Ovary (tissue), 9 donors: ENCODE results near the gene PLCB4. TPM values are rescaled to one million over a fixed set of nuclear protein-coding genes. Genes with fewer than 3 reads are reported as not detected.

Experiments used
- DNase-seq, 5 donors: peaks; one replicate each; pipeline ENCODE4 v3.0.0-alpha.2; 2019 to 2020
- H3K27ac ChIP-seq, 2 donors: fragments of 200-600 bp; one replicate each; pipeline versions ENCODE4 v1.5.1 to v1.8.0; 2019 to 2022
- H3K27me3 ChIP-seq: fragments of 200-600 bp; one replicate; pipeline ENCODE4 v1.8.0; 2022
- H3K36me3 ChIP-seq: fragments of 200-600 bp; sonication (generic); one replicate; pipeline ENCODE4 v1.5.1; 2019
- H3K4me1 ChIP-seq: one replicate; pipeline ENCODE4 v1.8.1; 2013; ENCODE audit warnings: mild to moderate bottlenecking, moderate library complexity; ENCODE audit not compliant: insufficient read depth
- H3K4me3 ChIP-seq: fragments of 200-600 bp; sonication (generic); one replicate; pipeline ENCODE4 v1.5.1; 2017
- H3K9me3 ChIP-seq, 2 donors: fragments of 200-600 bp in 1 of 2; sonication (generic) in 1 of 2; one replicate each; pipeline versions ENCODE4 v1.5.1 to v1.8.1; 2013 to 2019; ENCODE audit warnings: mild to moderate bottlenecking in 1 of 2, moderate library complexity in 1 of 2
- EP300 ChIP-seq: sonication (generic); formaldehyde crosslinking; IDR thresholded peaks from one replicate; pipeline ENCODE4 v1.6.1; 2017; ENCODE audit warnings: antibody characterized with exemption
- POLR2A ChIP-seq: fragments of 450-650 bp; IDR thresholded peaks from one replicate; pipeline ENCODE4 v1.6.1; 2017; ENCODE audit warnings: antibody characterized with exemption, mild to moderate bottlenecking, moderate library complexity
- WGBS, 3 donors: extraction: QIAGEN DNeasy Blood & Tissue Kit in 1 of 3; methylation state at CpG; one replicate each; pipeline versions ENCODE4 v1.1.5 to v1.1.7; 2013 to 2017; 5-methylcytosine and 5-hydroxymethylcytosine counted together
- intact Hi-C, 4 donors: fragments of 100-400 bp; cut with DNase I; formaldehyde crosslinking; loops; one replicate each; pipeline versions ENCODE4 v1.11.0 to v1.15.1; 2022 to 2023
- polyA plus RNA-seq, 2 donors: library from polyadenylated mRNA; stranded (reverse); fragments of 200-250 nt in 1 of 2; fragments of 350-450 nt in 1 of 2; fragmentation: Illumina TruSeq in 1 of 2; extraction: RNeasy Lipid Tissue Mini Kit (QIAGEN cat#74804) in 1 of 2; gene quantifications; one replicate each; pipeline ENCODE4 v1.2.3, GENCODE V29; 2013 to 2014
- total RNA-seq, 7 donors: library from RNA; depleted of rRNA in 2 of 7; stranded (reverse); fragments of >200 nt in 2 of 7; fragmentation: NEBNext Ultra II Directional in 3 of 7; extraction: Animal tissue kit (Norgen Biotek cat#: 25700) in 3 of 7; gene quantifications; one replicate each; pipeline versions ENCODE4 v1.1.0 to v1.2.4, GENCODE V29; 2016 to 2023
- TF ChIP-seq, protein P1 (sequence below), 3 donors: fragments of 450-650 bp in 2 of 3; fragments of 200-600 bp in 1 of 3; IDR thresholded peaks; one replicate each; pipeline versions ENCODE4 v1.5.1 to v1.8.0; 2016 to 2022; ENCODE audit warnings: antibody characterized with exemption in 3 of 3, mild to moderate bottlenecking in 1 of 3
- donor health status: DM: no; HTN: no; CAD: no; lungs with moderate emphysema.
- donor health status: DM: no; HTN: no; CAD: no.
- donor health status: Bipolar disorder and iron deficiency.
- donor health status: DM: yes; HTN: yes; CAD: no.
- donor health status: DM: no; HTN: no; CAD: no.
- donor health status: DM: yes; HTN: yes; CAD: no.

The PLCB4 gene
- total and polyA plus RNA-seq, 9 donors, result 2.8 to 11.8 (median 5.6) TPM

- DNase-seq, result no peak
Observed at GRCh38 chr20:9501473-9501872, 432.6 kb downstream of the PLCB4 start.

GRCh38 chr20:9503526-9504245 lies 434.8 kb downstream of the PLCB4 start:
- intact Hi-C loops, result no loop called here
- Histone ChIP-seq H3K9me3 (no peaks in the 10 kb centered on the region), H3K27ac (no peak overlapping the region), H3K4me1 (peaks cover 5% of the 10 kb centered on the region), H3K4me3 (no peak overlapping the region), H3K36me3 (no peaks in the 10 kb centered on the region), H3K27me3 (no peaks in the 10 kb centered on the region)
- no peak for DNase-seq
- WGBS, 3 donors, result 27 to 35% (median 29%) methylated on average over 9 of the region's 9 CpGs
- TF ChIP-seq, protein P1, sequence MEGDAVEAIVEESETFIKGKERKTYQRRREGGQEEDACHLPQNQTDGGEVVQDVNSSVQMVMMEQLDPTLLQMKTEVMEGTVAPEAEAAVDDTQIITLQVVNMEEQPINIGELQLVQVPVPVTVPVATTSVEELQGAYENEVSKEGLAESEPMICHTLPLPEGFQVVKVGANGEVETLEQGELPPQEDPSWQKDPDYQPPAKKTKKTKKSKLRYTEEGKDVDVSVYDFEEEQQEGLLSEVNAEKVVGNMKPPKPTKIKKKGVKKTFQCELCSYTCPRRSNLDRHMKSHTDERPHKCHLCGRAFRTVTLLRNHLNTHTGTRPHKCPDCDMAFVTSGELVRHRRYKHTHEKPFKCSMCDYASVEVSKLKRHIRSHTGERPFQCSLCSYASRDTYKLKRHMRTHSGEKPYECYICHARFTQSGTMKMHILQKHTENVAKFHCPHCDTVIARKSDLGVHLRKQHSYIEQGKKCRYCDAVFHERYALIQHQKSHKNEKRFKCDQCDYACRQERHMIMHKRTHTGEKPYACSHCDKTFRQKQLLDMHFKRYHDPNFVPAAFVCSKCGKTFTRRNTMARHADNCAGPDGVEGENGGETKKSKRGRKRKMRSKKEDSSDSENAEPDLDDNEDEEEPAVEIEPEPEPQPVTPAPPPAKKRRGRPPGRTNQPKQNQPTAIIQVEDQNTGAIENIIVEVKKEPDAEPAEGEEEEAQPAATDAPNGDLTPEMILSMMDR (IDR thresholded peaks at IDR 0.05), result no peak
- TF ChIP-seq EP300 (no peak), POLR2A (no peak)

More at GRCh38 chr20:9501473-9501872, 432.6 kb downstream of the PLCB4 start:
- intact Hi-C loops, result no loop called here
- WGBS, 3 donors, result 61 to 86% (median 84%) methylated on average over 2 of the region's 2 CpGs
- no peak for TF ChIP-seq EP300
- TF ChIP-seq, protein P1 (IDR thresholded peaks at IDR 0.05), result no peak
- peaks cover 5% of the 10 kb centered on the region for H3K4me1 ChIP-seq
- no peak overlapping the region for H3K27ac ChIP-seq
- no peak overlapping the region for H3K4me3 ChIP-seq
- H3K27me3 ChIP-seq, result no peaks in the 10 kb centered on the region
- no peaks in the 10 kb centered on the region for H3K9me3 ChIP-seq
- no peaks in the 10 kb centered on the region for H3K36me3 ChIP-seq

DNA sequence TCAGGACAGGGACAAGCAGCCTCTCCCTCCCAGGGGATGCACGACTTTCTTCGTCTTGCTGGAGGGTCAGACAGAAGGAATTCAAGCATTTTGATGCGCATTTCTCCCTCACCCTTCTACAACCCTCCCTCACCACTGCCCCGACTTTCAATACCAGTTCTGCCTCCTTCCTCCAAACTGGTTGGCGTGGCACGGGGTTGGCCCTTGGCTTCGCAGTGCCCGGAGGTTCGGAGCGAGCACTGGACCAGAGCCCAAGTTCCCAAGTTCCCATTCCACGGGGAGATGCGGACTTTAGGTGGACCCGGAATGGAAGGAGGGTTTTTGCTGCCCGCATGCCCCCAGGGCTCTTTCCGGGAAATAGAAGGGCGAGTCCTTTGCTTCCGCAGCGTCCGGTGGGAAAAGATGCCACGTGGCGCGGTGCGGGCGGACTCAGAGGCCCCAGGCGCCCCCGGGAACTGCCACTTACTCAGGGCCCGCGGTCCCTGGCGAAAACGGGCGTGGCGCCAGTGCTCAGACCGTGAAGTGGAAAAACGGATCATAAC lies 437.5 kb downstream of the PLCB4 start:
- Histone ChIP-seq H3K27me3 (no peaks in the 10 kb centered on the region), H3K36me3 (no peaks in the 10 kb centered on the region), H3K4me1 (no peaks in the 10 kb centered on the region), H3K4me3 (no peak overlapping the region), H3K27ac (no peak overlapping the region), H3K9me3 (no peaks in the 10 kb centered on the region)
- intact Hi-C loops, result no loop called here
- DNase-seq, result no peak
- WGBS, 3 donors, result 39 to 50% (median 48%) methylated on average over 33 to 34 of the region's 34 CpGs
- no peak for TF ChIP-seq EP300
- TF ChIP-seq, protein P1 (IDR thresholded peaks at IDR 0.05), result no peak

DNA sequence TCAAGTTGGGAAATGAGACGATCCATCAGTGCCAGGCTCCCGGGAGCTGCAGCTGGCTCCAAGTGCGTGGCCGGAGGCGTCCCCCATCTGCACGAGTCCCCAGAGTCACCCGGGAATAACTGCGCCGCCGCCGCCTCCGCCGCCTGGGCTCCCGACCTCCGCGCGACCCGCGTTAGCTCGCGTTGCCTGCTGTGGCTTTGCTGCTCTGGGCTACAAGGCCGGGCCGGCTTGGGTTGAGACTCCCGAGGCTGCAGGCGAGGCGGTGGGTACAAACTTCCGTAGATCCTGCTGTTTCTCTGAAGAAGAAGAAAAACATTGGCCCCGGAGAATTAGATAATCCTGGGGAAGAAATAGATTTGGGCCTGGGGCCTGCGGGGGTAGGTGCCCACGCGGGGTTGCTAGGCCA lies 438.1 kb downstream of the PLCB4 start:
- intact Hi-C loops, result no loop called here
- WGBS, 3 donors, result 29 to 49% (median 43%) methylated on average over 28 to 31 of the region's 31 CpGs
- H3K27ac ChIP-seq, result no peak overlapping the region
- no peak for DNase-seq
- TF ChIP-seq, protein P1 (IDR thresholded peaks at IDR 0.05), result no peak
- TF ChIP-seq EP300, result no peak
- TF ChIP-seq POLR2A, result no peak
- no peaks in the 10 kb centered on the region for H3K36me3 ChIP-seq
- no peak overlapping the region for H3K4me3 ChIP-seq
- no peaks in the 10 kb centered on the region for H3K4me1 ChIP-seq
- no peaks in the 10 kb centered on the region for H3K9me3 ChIP-seq
- no peaks in the 10 kb centered on the region for H3K27me3 ChIP-seq
